ENCODE measurements around the gene DRD5.

DNA sequence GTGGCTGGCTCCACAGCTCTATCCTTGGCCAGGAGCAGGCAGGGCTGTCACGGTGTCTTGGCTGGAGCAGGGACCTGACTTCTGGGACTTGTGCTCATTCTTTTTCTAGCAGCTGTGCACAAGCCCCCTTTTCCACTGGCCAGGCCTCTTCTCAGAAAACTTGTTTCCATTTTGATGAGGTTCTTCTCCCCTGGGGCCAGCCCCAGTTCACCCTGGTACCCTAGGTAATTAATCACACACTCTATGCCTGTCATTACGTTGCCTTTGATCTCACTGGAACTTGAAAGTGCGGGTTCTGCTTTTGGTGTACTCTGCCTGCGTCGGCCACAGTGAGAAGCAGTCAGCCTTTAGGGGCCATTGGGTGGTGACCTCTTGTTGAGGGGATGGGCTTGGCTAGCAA is 26.6 kb downstream of the DRD5 start:
- no peak for TF ChIP-seq POLR2A (IDR thresholded peaks at IDR 0.05)
- TF ChIP-seq, protein P1, sequence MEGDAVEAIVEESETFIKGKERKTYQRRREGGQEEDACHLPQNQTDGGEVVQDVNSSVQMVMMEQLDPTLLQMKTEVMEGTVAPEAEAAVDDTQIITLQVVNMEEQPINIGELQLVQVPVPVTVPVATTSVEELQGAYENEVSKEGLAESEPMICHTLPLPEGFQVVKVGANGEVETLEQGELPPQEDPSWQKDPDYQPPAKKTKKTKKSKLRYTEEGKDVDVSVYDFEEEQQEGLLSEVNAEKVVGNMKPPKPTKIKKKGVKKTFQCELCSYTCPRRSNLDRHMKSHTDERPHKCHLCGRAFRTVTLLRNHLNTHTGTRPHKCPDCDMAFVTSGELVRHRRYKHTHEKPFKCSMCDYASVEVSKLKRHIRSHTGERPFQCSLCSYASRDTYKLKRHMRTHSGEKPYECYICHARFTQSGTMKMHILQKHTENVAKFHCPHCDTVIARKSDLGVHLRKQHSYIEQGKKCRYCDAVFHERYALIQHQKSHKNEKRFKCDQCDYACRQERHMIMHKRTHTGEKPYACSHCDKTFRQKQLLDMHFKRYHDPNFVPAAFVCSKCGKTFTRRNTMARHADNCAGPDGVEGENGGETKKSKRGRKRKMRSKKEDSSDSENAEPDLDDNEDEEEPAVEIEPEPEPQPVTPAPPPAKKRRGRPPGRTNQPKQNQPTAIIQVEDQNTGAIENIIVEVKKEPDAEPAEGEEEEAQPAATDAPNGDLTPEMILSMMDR (IDR thresholded peaks at IDR 0.05 in 4 of 5, conservative IDR thresholded peaks at IDR 0.05 in 1 of 5), result no peak

All from gastrocnemius medialis (tissue), 4 donors.